Esophagus squamous epithelium (tissue), 4 donors: ENCODE results near the gene TKTL1.

Experiments used
- POLR2A ChIP-seq, 4 donors: fragments of 450-650 bp; IDR thresholded peaks; one replicate each; pipeline ENCODE4 v1.6.1; 2017; ENCODE audit warnings: antibody characterized with exemption in 4 of 4, mild to moderate bottlenecking in 4 of 4, moderate library complexity in 3 of 4
- TF ChIP-seq, protein P1 (sequence below), 6 experiments: fragments of 450-650 bp in 4 of 6; fragments of 200-600 bp in 2 of 6; sonication (generic) in 2 of 6; IDR thresholded peaks; one replicate each; pipeline ENCODE4 v1.5.1; 2016 to 2019; ENCODE audit warnings: antibody characterized with exemption in 6 of 6, mild to moderate bottlenecking in 4 of 6, moderate library complexity in 4 of 6

DNA sequence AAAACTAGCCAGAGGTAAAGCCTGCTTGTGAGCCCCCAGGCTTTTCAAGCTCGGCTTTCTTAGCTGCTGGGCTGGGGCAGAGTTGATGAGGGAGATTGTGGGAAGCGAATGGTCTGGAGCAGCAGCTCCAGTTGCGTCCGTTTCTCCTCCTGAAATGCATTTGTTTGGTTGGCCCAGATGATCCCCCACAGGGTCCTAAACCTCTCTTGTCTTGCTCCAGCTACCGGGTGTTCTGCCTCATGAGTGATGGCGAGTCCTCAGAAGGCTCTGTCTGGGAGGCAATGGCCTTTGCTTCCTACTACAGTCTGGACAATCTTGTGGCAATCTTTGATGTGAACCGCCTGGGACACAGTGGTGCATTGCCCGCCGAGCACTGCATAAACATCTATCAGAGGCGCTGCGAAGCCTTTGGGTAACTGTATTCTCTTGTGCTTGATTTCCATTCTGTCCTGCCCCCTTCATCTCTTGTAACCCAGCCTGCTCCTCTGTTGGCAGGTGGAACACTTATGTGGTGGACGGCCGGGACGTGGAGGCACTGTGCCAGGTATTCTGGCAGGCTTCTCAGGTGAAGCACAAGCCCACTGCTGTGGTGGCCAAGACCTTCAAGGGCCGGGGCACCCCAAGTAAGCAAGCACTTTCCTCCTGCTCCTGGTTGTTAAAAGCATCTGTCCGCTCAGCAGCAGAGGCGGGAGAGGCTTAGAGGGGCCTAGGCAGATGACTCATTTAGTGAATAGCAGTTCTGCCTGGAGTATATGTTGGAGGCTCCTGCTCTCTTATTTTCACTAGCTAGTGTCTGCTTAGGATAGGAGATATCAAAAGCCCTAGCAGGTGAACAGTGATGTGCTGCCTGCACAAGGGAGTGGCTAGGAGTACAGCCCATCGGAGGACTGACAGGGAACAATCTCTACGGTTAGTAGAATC is 15.3 kb downstream of the TKTL1 start:
- TF ChIP-seq, protein P1, sequence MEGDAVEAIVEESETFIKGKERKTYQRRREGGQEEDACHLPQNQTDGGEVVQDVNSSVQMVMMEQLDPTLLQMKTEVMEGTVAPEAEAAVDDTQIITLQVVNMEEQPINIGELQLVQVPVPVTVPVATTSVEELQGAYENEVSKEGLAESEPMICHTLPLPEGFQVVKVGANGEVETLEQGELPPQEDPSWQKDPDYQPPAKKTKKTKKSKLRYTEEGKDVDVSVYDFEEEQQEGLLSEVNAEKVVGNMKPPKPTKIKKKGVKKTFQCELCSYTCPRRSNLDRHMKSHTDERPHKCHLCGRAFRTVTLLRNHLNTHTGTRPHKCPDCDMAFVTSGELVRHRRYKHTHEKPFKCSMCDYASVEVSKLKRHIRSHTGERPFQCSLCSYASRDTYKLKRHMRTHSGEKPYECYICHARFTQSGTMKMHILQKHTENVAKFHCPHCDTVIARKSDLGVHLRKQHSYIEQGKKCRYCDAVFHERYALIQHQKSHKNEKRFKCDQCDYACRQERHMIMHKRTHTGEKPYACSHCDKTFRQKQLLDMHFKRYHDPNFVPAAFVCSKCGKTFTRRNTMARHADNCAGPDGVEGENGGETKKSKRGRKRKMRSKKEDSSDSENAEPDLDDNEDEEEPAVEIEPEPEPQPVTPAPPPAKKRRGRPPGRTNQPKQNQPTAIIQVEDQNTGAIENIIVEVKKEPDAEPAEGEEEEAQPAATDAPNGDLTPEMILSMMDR (IDR thresholded peaks at IDR 0.05) = no peak
- no peak for TF ChIP-seq POLR2A (IDR thresholded peaks at IDR 0.05)
